Measurements from ENCODE around the gene TRIM63.

Gene TRIM63

DNA sequence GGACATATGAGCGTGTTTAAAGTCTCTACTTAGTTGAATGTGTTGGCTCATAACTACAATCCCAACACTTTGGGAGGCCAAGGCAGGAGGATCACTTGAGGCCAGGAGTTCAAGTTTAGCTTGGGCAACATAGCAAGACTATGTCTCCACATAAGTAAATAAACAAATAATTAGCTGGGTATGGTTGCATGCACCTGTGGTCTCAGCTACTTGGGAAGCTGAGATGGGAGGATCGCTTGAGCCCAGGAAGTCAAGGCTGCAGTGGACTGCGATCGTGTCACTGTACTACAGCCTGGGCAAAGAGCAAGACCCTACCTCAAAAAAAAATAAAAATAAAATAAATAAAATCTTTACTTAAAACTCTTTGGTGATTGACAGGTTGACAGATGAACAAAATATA is 31.2 kb upstream of the TRIM63 start:
- H3K23ac ChIP-seq (ENCODE audit: low read length): no peak overlapping the region
- H3K9ac ChIP-seq (ENCODE audit: low read length): no peak overlapping the region
- H3K4me3 ChIP-seq (ENCODE audit: low read length): no peak overlapping the region
- H3K18ac ChIP-seq (ENCODE audit: low read length): no peak overlapping the region
- no peak overlapping the region for H2AK5ac ChIP-seq (ENCODE audit: low read length)
- H4K8ac ChIP-seq (ENCODE audit: low read depth, low read length): no peak overlapping the region
- peaks cover 15% of the 10 kb centered on the region for H3K4me1 ChIP-seq (ENCODE audit: control insufficient read depth, low read depth, low read length)
- no peak overlapping the region for H4K5ac ChIP-seq (ENCODE audit: low read length)
- no peak for DNase-seq
- no peak overlapping the region for H3K4me2 ChIP-seq (ENCODE audit: low read length)
- H2BK5ac ChIP-seq (ENCODE audit: low read length): no peak overlapping the region
- H3K27ac ChIP-seq (ENCODE audit: low read depth, low read length): no peak overlapping the region
- H3K4ac ChIP-seq (ENCODE audit: low read depth, low read length): no peak overlapping the region
- H2BK120ac ChIP-seq (ENCODE audit: low read depth, low read length): no peak overlapping the region
- H2BK15ac ChIP-seq (replicated peaks; ENCODE audit: low read depth): no peak overlapping the region
- H3K79me1 ChIP-seq (ENCODE audit: low read length): no peaks in the 10 kb centered on the region
- no peaks in the 10 kb centered on the region for H3K79me2 ChIP-seq (ENCODE audit: control insufficient read depth, insufficient read depth, low read length)
- H3K27me3 ChIP-seq (ENCODE audit: insufficient read depth, low read length, poor library complexity): no peaks in the 10 kb centered on the region
- H3K36me3 ChIP-seq (ENCODE audit: control insufficient read depth, insufficient read depth, low read length): no peaks in the 10 kb centered on the region
- WGBS (ENCODE audit: extremely low coverage, insufficient coverage, low lambda C conversion rate): no CpG with 5 or more reads among the region's 4 CpGs
- no peak overlapping the region for H3K56ac ChIP-seq (ENCODE audit: low read length)

GRCh38 chr1:26097696-26098095 is 30.3 kb upstream of the TRIM63 start:
- peaks cover 15% of the 10 kb centered on the region for H3K4me1 ChIP-seq (ENCODE audit: control insufficient read depth, low read depth, low read length)
- H3K27me3 ChIP-seq (ENCODE audit: insufficient read depth, low read length, poor library complexity): no peaks in the 10 kb centered on the region
- H3K79me1 ChIP-seq (ENCODE audit: low read length): no peaks in the 10 kb centered on the region
- H3K56ac ChIP-seq (ENCODE audit: low read length): peak overlapping the region; percentile 62
- H3K4me3 ChIP-seq (ENCODE audit: low read length): no peak overlapping the region
- H3K27ac ChIP-seq (ENCODE audit: low read depth, low read length): no peak overlapping the region
- H3K23ac ChIP-seq (ENCODE audit: low read length): no peak overlapping the region
- no peak overlapping the region for H4K8ac ChIP-seq (ENCODE audit: low read depth, low read length)
- no peak overlapping the region for H2BK120ac ChIP-seq (ENCODE audit: low read depth, low read length)
- no peak overlapping the region for H2BK15ac ChIP-seq (replicated peaks; ENCODE audit: low read depth)
- peak; percentile 68 for DNase-seq
- no peak overlapping the region for H3K18ac ChIP-seq (ENCODE audit: low read length)
- no peak overlapping the region for H4K5ac ChIP-seq (ENCODE audit: low read length)
- no peak overlapping the region for H2BK5ac ChIP-seq (ENCODE audit: low read length)
- peak overlapping the region; percentile 62 for H3K4ac ChIP-seq (ENCODE audit: low read depth, low read length)
- no peaks in the 10 kb centered on the region for H3K36me3 ChIP-seq (ENCODE audit: control insufficient read depth, insufficient read depth, low read length)
- no peaks in the 10 kb centered on the region for H3K79me2 ChIP-seq (ENCODE audit: control insufficient read depth, insufficient read depth, low read length)
- no peak overlapping the region for H3K9ac ChIP-seq (ENCODE audit: low read length)
- no peak overlapping the region for H2AK5ac ChIP-seq (ENCODE audit: low read length)
- no peak overlapping the region for H3K4me2 ChIP-seq (ENCODE audit: low read length)

GRCh38 chr1:26096471-26096870 is 29.0 kb upstream of the TRIM63 start:
- no peak overlapping the region for H3K56ac ChIP-seq (ENCODE audit: low read length)
- H3K36me3 ChIP-seq (ENCODE audit: control insufficient read depth, insufficient read depth, low read length): no peaks in the 10 kb centered on the region
- H4K8ac ChIP-seq (ENCODE audit: low read depth, low read length): no peak overlapping the region
- no peak overlapping the region for H3K4me2 ChIP-seq (ENCODE audit: low read length)
- no peak overlapping the region for H3K23ac ChIP-seq (ENCODE audit: low read length)
- H3K27ac ChIP-seq (ENCODE audit: low read depth, low read length): no peak overlapping the region
- no peaks in the 10 kb centered on the region for H3K79me2 ChIP-seq (ENCODE audit: control insufficient read depth, insufficient read depth, low read length)
- no peak overlapping the region for H2BK120ac ChIP-seq (ENCODE audit: low read depth, low read length)
- H2AK5ac ChIP-seq (ENCODE audit: low read length): no peak overlapping the region
- H4K5ac ChIP-seq (ENCODE audit: low read length): no peak overlapping the region
- no peaks in the 10 kb centered on the region for H3K79me1 ChIP-seq (ENCODE audit: low read length)
- H2BK15ac ChIP-seq (replicated peaks; ENCODE audit: low read depth): no peak overlapping the region
- H3K27me3 ChIP-seq (ENCODE audit: insufficient read depth, low read length, poor library complexity): no peaks in the 10 kb centered on the region
- no peak overlapping the region for H2BK5ac ChIP-seq (ENCODE audit: low read length)
- peaks cover 18% of the 10 kb centered on the region for H3K4me1 ChIP-seq (ENCODE audit: control insufficient read depth, low read depth, low read length)
- H3K4me3 ChIP-seq (ENCODE audit: low read length): no peak overlapping the region
- H3K9ac ChIP-seq (ENCODE audit: low read length): no peak overlapping the region
- no peak overlapping the region for H3K4ac ChIP-seq (ENCODE audit: low read depth, low read length)
- no peak overlapping the region for H3K18ac ChIP-seq (ENCODE audit: low read length)
- DNase-seq: no peak
- no CpG with 5 or more reads among the region's 2 CpGs for WGBS (ENCODE audit: extremely low coverage, insufficient coverage, low lambda C conversion rate)

DNA sequence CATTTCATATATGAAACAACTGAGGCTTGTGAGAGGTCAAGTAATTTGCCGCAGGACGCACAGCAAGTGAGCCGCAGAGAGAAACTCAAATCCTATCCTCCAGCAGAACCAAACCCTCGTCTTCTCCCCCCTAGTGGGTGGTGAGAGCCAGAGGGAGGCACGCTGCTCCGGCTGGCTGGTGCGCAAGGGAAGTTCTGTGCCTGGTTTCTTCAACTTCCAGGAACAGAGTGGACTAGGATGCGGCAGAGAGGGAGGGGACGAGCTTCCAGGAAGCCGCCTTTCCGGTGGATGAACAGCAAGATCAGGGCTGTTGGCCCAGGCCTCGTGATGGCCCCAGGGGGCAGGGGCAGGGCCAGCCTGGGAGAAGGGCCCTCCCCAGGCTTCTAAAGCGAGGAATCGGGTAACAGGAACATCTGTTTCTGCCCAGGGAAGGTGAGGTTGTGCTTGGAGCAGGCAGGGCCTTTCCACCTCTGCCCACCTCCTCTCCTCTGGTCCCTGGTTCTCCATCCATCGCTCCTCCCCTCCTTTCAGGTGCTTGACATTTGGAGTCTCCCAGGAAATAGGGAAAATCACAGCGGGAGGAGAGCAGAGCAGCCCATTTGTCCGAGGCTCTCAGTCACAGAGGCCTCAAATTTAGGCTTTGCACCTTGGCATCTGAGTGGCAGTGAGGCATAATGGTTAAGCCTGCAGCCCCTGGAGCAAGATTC is 27.4 kb upstream of the TRIM63 start:
- H3K4me1 ChIP-seq (ENCODE audit: control insufficient read depth, low read depth, low read length): peaks cover 18% of the 10 kb centered on the region
- H3K79me2 ChIP-seq (ENCODE audit: control insufficient read depth, insufficient read depth, low read length): no peaks in the 10 kb centered on the region
- no peak overlapping the region for H2BK15ac ChIP-seq (replicated peaks; ENCODE audit: low read depth)
- H2AK5ac ChIP-seq (ENCODE audit: low read length): peak overlapping the region; percentile 6
- H3K18ac ChIP-seq (ENCODE audit: low read length): peak overlapping the region; percentile 54
- peak overlapping the region; percentile 64 for H3K4ac ChIP-seq (ENCODE audit: low read depth, low read length)
- H4K5ac ChIP-seq (ENCODE audit: low read length): no peak overlapping the region
- H4K8ac ChIP-seq (ENCODE audit: low read depth, low read length): no peak overlapping the region
- no peaks in the 10 kb centered on the region for H3K36me3 ChIP-seq (ENCODE audit: control insufficient read depth, insufficient read depth, low read length)
- peak overlapping the region; percentile 79 for H3K56ac ChIP-seq (ENCODE audit: low read length)
- H3K79me1 ChIP-seq (ENCODE audit: low read length): no peaks in the 10 kb centered on the region
- no peak overlapping the region for H3K4me3 ChIP-seq (ENCODE audit: low read length)
- H2BK5ac ChIP-seq (ENCODE audit: low read length): peak overlapping the region; percentile 92
- H3K4me2 ChIP-seq (ENCODE audit: low read length): peak overlapping the region; percentile 16
- peak overlapping the region; percentile 75 for H3K27ac ChIP-seq (ENCODE audit: low read depth, low read length)
- H3K23ac ChIP-seq (ENCODE audit: low read length): no peak overlapping the region
- H3K9ac ChIP-seq (ENCODE audit: low read length): peak overlapping the region; percentile 53
- no CpG with 5 or more reads among the region's 17 CpGs for WGBS (ENCODE audit: extremely low coverage, insufficient coverage, low lambda C conversion rate)
- peak; percentile 96 for DNase-seq
- H2BK120ac ChIP-seq (ENCODE audit: low read depth, low read length): no peak overlapping the region
- H3K27me3 ChIP-seq (ENCODE audit: insufficient read depth, low read length, poor library complexity): no peaks in the 10 kb centered on the region

GRCh38 chr1:26094076-26094669 is 26.7 kb upstream of the TRIM63 start:
- H2BK5ac ChIP-seq (ENCODE audit: low read length): peak overlapping the region; percentile 96
- H2BK15ac ChIP-seq (replicated peaks; ENCODE audit: low read depth): no peak overlapping the region
- DNase-seq: peak; percentile 98
- H3K79me1 ChIP-seq (ENCODE audit: low read length): no peaks in the 10 kb centered on the region
- peak overlapping the region; percentile 28 for H3K18ac ChIP-seq (ENCODE audit: low read length)
- peak overlapping the region; percentile 81 for H3K27ac ChIP-seq (ENCODE audit: low read depth, low read length)
- H3K9ac ChIP-seq (ENCODE audit: low read length): peak overlapping the region; percentile 62
- H3K23ac ChIP-seq (ENCODE audit: low read length): no peak overlapping the region
- H3K4ac ChIP-seq (ENCODE audit: low read depth, low read length): peak overlapping the region; percentile 64
- H4K5ac ChIP-seq (ENCODE audit: low read length): no peak overlapping the region
- peak overlapping the region; percentile 68 for H2BK120ac ChIP-seq (ENCODE audit: low read depth, low read length)
- H3K36me3 ChIP-seq (ENCODE audit: control insufficient read depth, insufficient read depth, low read length): no peaks in the 10 kb centered on the region
- WGBS (ENCODE audit: extremely low coverage, insufficient coverage, low lambda C conversion rate): no CpG with 5 or more reads among the region's 11 CpGs
- peaks cover 18% of the 10 kb centered on the region for H3K4me1 ChIP-seq (ENCODE audit: control insufficient read depth, low read depth, low read length)
- no peak overlapping the region for H4K8ac ChIP-seq (ENCODE audit: low read depth, low read length)
- no peak overlapping the region for H3K4me3 ChIP-seq (ENCODE audit: low read length)
- no peaks in the 10 kb centered on the region for H3K79me2 ChIP-seq (ENCODE audit: control insufficient read depth, insufficient read depth, low read length)
- H3K4me2 ChIP-seq (ENCODE audit: low read length): peak overlapping the region; percentile 8
- peak overlapping the region; percentile 66 for H2AK5ac ChIP-seq (ENCODE audit: low read length)
- no peaks in the 10 kb centered on the region for H3K27me3 ChIP-seq (ENCODE audit: insufficient read depth, low read length, poor library complexity)
- peak overlapping the region; percentile 81 for H3K56ac ChIP-seq (ENCODE audit: low read length)

Measured in mesendoderm (in vitro differentiated cells).